Measurements from ENCODE around the gene PLA2G7. TPM values are rescaled to one million over a fixed set of nuclear protein-coding genes. Genes with fewer than 3 reads are reported as not detected.

PLA2G7 gene
- total and polyA plus RNA-seq, 2 of the 8 experiments (the other 6 are each of a cell fraction or from before 2014, with no cell fraction given): 1.5 to 2.2 TPM

DNA sequence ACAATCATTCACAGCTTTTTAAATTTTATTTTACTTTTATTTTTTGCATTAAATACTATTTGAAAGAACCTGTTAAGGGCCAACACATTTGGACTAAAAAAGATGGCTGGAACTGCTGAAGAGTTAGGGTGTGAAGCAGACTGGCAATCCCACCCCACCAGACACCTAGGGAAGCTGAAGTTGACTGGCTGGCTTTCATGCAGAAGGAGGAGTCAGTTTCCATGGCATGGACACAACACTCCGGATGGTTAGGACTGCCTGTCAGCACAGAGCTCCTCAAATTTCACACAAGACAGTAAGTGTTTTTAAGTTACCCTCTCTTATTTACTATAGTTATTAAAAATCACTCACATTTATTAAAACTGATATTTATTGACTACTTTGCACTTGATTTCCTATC lies 11.5 kb upstream of the PLA2G7 start, which contains the start of gene ANKRD66:
Gene ANKRD66 (plus strand): TSS at position 238 of the 400 bp plus-strand sequence. CDS start 5,016 bp downstream, outside the sequence.
- DNase-seq (ENCODE audit: low read depth in 1 of 2, low spot score in 2 of 2): no peak
- no peaks in the 10 kb centered on the region for H3K36me3 ChIP-seq (ENCODE audit: control insufficient read depth in 2 of 4, insufficient read depth in 4 of 4, low read length in 3 of 4)
- H4K8ac ChIP-seq (ENCODE audit: extremely low read depth, insufficient read depth, low read length): no peak within 1 kb of the TSS
- H2AFZ ChIP-seq (ENCODE audit: low read length): no peak within 1 kb of the TSS
- no peak within 1 kb of the TSS for H3K23ac ChIP-seq (ENCODE audit: insufficient read length)
- peaks cover 2 to 10% (median 4%) of the 10 kb centered on the region in 4 experiments; a peak in 6 of 7 replicates for H3K4me1 ChIP-seq (replicated peaks in 1 of 4; ENCODE audit: control insufficient read depth in 3 of 4, insufficient read depth in 4 of 4, low read length in 3 of 4)
- no peak within 1 kb of the TSS for H2BK120ac ChIP-seq (replicated peaks; ENCODE audit: low read depth, low read length)
- no peak within 1 kb of the TSS for H2BK12ac ChIP-seq (ENCODE audit: low read depth, low read length)
- ChIA-PET CTCF (ENCODE audit: partially characterized antibody) (interaction anchor here (0.8 to 5.3 kb wide), 4 partner anchors 12 to 154 kb away, joined by 3 to 41 read pairs (median 4); partner anchors contain the start of gene PLA2G7), POLR2A (ENCODE audit: partially characterized antibody) (interaction anchor here (1.8 kb wide), 1 partner anchor 11 kb away, joined by 7 read pairs; the partner anchor contains the start of gene PLA2G7)
- no peak within 1 kb of the TSS for H3K4ac ChIP-seq (replicated peaks; ENCODE audit: insufficient read length, low read depth, low read length)
- H3K27ac ChIP-seq (ENCODE audit: low read depth, low read length): no peak within 1 kb of the TSS
- H2BK15ac ChIP-seq (ENCODE audit: low read length): no peak within 1 kb of the TSS
- WGBS, 2 experiments (ENCODE audit: extremely low coverage in 1 of 2, insufficient coverage in 1 of 2, insufficient read length in 1 of 2, insufficient replicate concordance in 2 of 2, low coverage in 1 of 2, low lambda C conversion rate in 2 of 2, missing lambda C conversion rate in 1 of 2): 74% methylated on average over 1 of the region's 1 CpG; no CpG with 5 or more reads in 1 of the 2 experiments
- no peaks in the 10 kb centered on the region for H3K27me3 ChIP-seq (replicated peaks in 1 of 4; ENCODE audit: control insufficient read depth in 3 of 4, extremely low read depth in 1 of 4, insufficient read depth in 3 of 4, low read length in 3 of 4)
- H3K4me3 ChIP-seq (ENCODE audit: extremely low read depth in 1 of 4, insufficient read depth in 2 of 4, low read depth in 3 of 4, low read length in 4 of 4): no peak within 1 kb of the TSS
- no peak within 1 kb of the TSS for H3K18ac ChIP-seq (ENCODE audit: extremely low read depth, low read length)
- no peak within 1 kb of the TSS for H3K9ac ChIP-seq (replicated peaks in 1 of 4; ENCODE audit: extremely low read depth in 1 of 4, low read depth in 3 of 4, low read length in 3 of 4)
- no peak for FAIRE-seq
- no peak within 1 kb of the TSS for H4K5ac ChIP-seq (ENCODE audit: insufficient read length, low read depth, low read length)
- no peak within 1 kb of the TSS for H3K14ac ChIP-seq (ENCODE audit: insufficient read length)
- no peak within 1 kb of the TSS for H2BK20ac ChIP-seq (ENCODE audit: low read length)
- H3K9me3 ChIP-seq (ENCODE audit: insufficient read depth in 2 of 2, low read depth in 1 of 2, low read length in 1 of 2): no peaks in the 10 kb centered on the region
- H3K4me2 ChIP-seq (ENCODE audit: insufficient read depth in 1 of 2, low read depth in 2 of 2, low read length in 2 of 2): no peak within 1 kb of the TSS
- no peak within 1 kb of the TSS; the same call in 1 of the 2 replicates for H2AK5ac ChIP-seq (ENCODE audit: low read depth, low read length)
- H3K79me1 ChIP-seq (ENCODE audit: low read depth, low read length): no peaks in the 10 kb centered on the region
- no peak within 1 kb of the TSS for H3K56ac ChIP-seq (replicated peaks; ENCODE audit: insufficient read length, low read depth, low read length)
- H2BK5ac ChIP-seq (ENCODE audit: low read depth, low read length): no peak within 1 kb of the TSS
- no peak within 1 kb of the TSS for H4K91ac ChIP-seq (replicated peaks; ENCODE audit: insufficient read length, low read length)
- H3K79me2 ChIP-seq (ENCODE audit: control insufficient read depth in 1 of 2, insufficient read depth in 2 of 2, low read length in 2 of 2): no peaks in the 10 kb centered on the region
- no peaks in the 10 kb centered on the region for H3K23me2 ChIP-seq (ENCODE audit: low read depth, low read length)
- H4K20me1 ChIP-seq (replicated peaks in 1 of 2; ENCODE audit: control insufficient read depth in 1 of 2, insufficient read depth in 2 of 2, low read length in 2 of 2): no peaks in the 10 kb centered on the region
- TF ChIP-seq POLR2A (IDR thresholded peaks at IDR 0.05; ENCODE audit: control extremely low read depth in 1 of 2, low read depth in 2 of 2, low read length in 2 of 2): no peak
- no peak for TF ChIP-seq RXRA (IDR thresholded peaks at IDR 0.05; ENCODE audit: insufficient read depth, low read depth, low read length)
- TF ChIP-seq CHD2 (IDR thresholded peaks at IDR 0.05; ENCODE audit: low read length): no peak
- TF ChIP-seq BRCA1 (IDR thresholded peaks at IDR 0.05; ENCODE audit: low read depth, low read length): no peak

Data from H1 (cell line).